Endothelial cell of umbilical vein (primary cell): ENCODE data around the gene CNTNAP4.

Source experiments
- POLR2AphosphoS5 ChIP-seq: IDR thresholded peaks from 2 replicates; pipeline ENCODE4 v1.6.1; 2012; ENCODE audit warnings: low read depth, mild to moderate bottlenecking, control low read depth, low read length, moderate library complexity; ENCODE audit not compliant: insufficient read depth
- TF ChIP-seq, protein P1 (sequence below), 2 donors: IDR thresholded peaks; 1 replicate in 1 of 2; 2 replicates in 1 of 2; pipeline ENCODE4 v1.5.1; 2011; ENCODE audit warnings: low read length in 2 of 2, mild to moderate bottlenecking in 2 of 2, moderate library complexity in 2 of 2, control low read depth in 1 of 2, inconsistent platforms in 1 of 2, low read depth in 1 of 2; ENCODE audit not compliant: insufficient read depth in 1 of 2; ENCODE audit errors: extremely low read depth in 1 of 2

DNA sequence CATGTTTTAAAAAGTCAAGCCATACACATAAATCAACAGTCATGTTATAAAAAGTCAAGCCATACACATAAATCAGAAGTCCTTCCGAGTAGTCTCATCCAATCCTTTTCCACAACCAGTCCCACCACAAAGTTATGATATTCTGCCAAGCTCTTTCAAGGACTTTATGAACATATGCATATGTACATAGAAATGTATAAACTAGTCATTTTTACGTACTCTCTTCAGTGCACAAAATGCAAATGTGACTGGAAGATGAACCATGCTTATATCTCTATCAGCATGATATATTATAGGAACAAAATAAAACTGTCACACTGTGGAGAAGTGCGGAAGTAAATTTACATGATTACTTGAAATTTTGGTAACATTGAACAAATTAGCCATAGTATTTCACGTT, 200.9 kb downstream of the CNTNAP4 start:
- TF ChIP-seq, protein P1, sequence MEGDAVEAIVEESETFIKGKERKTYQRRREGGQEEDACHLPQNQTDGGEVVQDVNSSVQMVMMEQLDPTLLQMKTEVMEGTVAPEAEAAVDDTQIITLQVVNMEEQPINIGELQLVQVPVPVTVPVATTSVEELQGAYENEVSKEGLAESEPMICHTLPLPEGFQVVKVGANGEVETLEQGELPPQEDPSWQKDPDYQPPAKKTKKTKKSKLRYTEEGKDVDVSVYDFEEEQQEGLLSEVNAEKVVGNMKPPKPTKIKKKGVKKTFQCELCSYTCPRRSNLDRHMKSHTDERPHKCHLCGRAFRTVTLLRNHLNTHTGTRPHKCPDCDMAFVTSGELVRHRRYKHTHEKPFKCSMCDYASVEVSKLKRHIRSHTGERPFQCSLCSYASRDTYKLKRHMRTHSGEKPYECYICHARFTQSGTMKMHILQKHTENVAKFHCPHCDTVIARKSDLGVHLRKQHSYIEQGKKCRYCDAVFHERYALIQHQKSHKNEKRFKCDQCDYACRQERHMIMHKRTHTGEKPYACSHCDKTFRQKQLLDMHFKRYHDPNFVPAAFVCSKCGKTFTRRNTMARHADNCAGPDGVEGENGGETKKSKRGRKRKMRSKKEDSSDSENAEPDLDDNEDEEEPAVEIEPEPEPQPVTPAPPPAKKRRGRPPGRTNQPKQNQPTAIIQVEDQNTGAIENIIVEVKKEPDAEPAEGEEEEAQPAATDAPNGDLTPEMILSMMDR (IDR thresholded peaks at IDR 0.05; ENCODE audit: extremely low read depth in 1 of 2, insufficient read depth in 1 of 2, low read depth in 1 of 2, low read length in 2 of 2): no peak
- no peak for TF ChIP-seq POLR2AphosphoS5
